Cardiac septum (tissue), 1 donor: Measurements from ENCODE around the gene DNM1. TPM values are rescaled to one million over a fixed set of nuclear protein-coding genes. Genes with fewer than 3 reads are reported as not detected.

ENCODE experiments used
- DNase-seq: peaks from one replicate; pipeline ENCODE4 v3.0.0-alpha.2; 2020; ENCODE audit warnings: low spot score
- intact Hi-C: fragments of 100-400 bp; cut with DNase I; formaldehyde crosslinking; loops from one replicate; pipeline ENCODE4 v1.14.0; 2022
- microRNA-seq: library from miRNA; unstranded; fragments of <30 nt; microRNA quantifications from one replicate; pipeline ENCODE4 v1.2.0, GENCODE V29; 2020
- total RNA-seq: library from RNA; stranded (reverse); fragmentation: NEBNext Ultra II Directional; extraction: Animal tissue kit (Norgen Biotek cat#: 25700); gene quantifications from one replicate; pipeline ENCODE4 v1.2.1, GENCODE V29; 2021
- donor health status: DM: no; HTN: no; CAD: no.

The DNM1 gene
- total RNA-seq, 1 donor from 2014 or later: 7.3 TPM

GRCh38 chr9:128292009-128292408, 88.8 kb downstream of the DNM1 start:
- intact Hi-C loops: no loop called here
- DNase-seq: no peak

- intact Hi-C loops: no loop called here
- DNase-seq: no peak
These were observed 89.9 kb downstream of the DNM1 start for GRCh38 chr9:128293091-128293490.

- intact Hi-C loops: no loop called here
- no peak for DNase-seq
These were observed 91.0 kb downstream of the DNM1 start for GRCh38 chr9:128294142-128294541.

- intact Hi-C loops: loop anchor here (5.0 kb wide), 1 partner anchor 121 kb away; no protein-coding TSS in a partner anchor
- no peak for DNase-seq
These were observed 93.4 kb downstream of the DNM1 start for GRCh38 chr9:128296340-128297220.

- intact Hi-C loops: loop anchor here (5.0 kb wide), 1 partner anchor 120 kb away; no protein-coding TSS in a partner anchor
- DNase-seq: no peak
These were observed 94.1 kb downstream of the DNM1 start for GRCh38 chr9:128297221-128297773.

GRCh38 chr9:128298535-128299482, 95.6 kb downstream of the DNM1 start:
- DNase-seq: no peak
- intact Hi-C loops: loop anchor here (5.0 kb wide), 1 partner anchor 118 kb away; no protein-coding TSS in a partner anchor

GRCh38 chr9:128304136-128304970, 101.2 kb downstream of the DNM1 start:
- DNase-seq: no peak
- intact Hi-C loops: no loop called here

Small RNA genes within 50 kb of the gene (microRNA-seq; reads per million reads assigned to microRNA genes)
- gene MIR199B (1,049 reads per million, percentile 84 among the genes with 10 or more reads in this experiment), gene MIR3154 (not detected)

Other genes starting within 250 kb of the DNM1 start
- gene EEIG1, start 222.4 kb upstream of the DNM1 start, total RNA-seq: 24.1 TPM
- 6.2 TPM for gene NAIF1, start 136.1 kb upstream of the DNM1 start, total RNA-seq
- 5.6 TPM for gene SLC25A25, start 135.1 kb upstream of the DNM1 start, total RNA-seq
- 136 TPM for gene PTGES2, start 75.7 kb upstream of the DNM1 start, total RNA-seq
- gene LCN2, start 53.9 kb upstream of the DNM1 start, total RNA-seq: 2.0 TPM
- 65.7 TPM for gene BBLN, start 43.1 kb upstream of the DNM1 start, total RNA-seq
- gene CIZ1, start 11.8 kb upstream of the DNM1 start, total RNA-seq: 86.1 TPM
- gene GOLGA2, start 72.6 kb downstream of the DNM1 start, total RNA-seq: 120 TPM
- gene SWI5, start 72.9 kb downstream of the DNM1 start, total RNA-seq: 17.7 TPM
- gene TRUB2, start 119.1 kb downstream of the DNM1 start, total RNA-seq: 30.7 TPM
- 25.9 TPM for gene COQ4, start 119.5 kb downstream of the DNM1 start, total RNA-seq
- 17.4 TPM for gene SLC27A4, start 137.1 kb downstream of the DNM1 start, total RNA-seq
- gene URM1, start 168.0 kb downstream of the DNM1 start, total RNA-seq: 49.5 TPM
- gene CERCAM, start 217.5 kb downstream of the DNM1 start, total RNA-seq: 16.6 TPM